GM06990 (cell line): ENCODE measurements around the gene GSTO2.

Experiments
- DNase-seq: peaks from one replicate; pipeline ENCODE4 v3.0.0-alpha.2; 2011; ENCODE audit not compliant: insufficient read length; ENCODE audit errors: extremely low read depth
- H3K27me3 ChIP-seq: replicated peaks from 2 replicates; pipeline ENCODE4 v1.6.0; 2011; ENCODE audit warnings: low read length; ENCODE audit not compliant: control insufficient read depth, insufficient read depth
- H3K36me3 ChIP-seq: 2 replicates; pipeline ENCODE4 v1.5.1; 2011; ENCODE audit warnings: low read length; ENCODE audit not compliant: control insufficient read depth, insufficient read depth
- H3K4me3 ChIP-seq: replicated peaks from 2 replicates; pipeline ENCODE4 v1.5.1; 2011; ENCODE audit warnings: low read depth, mild to moderate bottlenecking, control low read depth, low read length
- CTCF ChIP-seq: IDR thresholded peaks from 2 replicates; pipeline ENCODE4 v1.5.1; 2011; ENCODE audit warnings: low read length, control low read depth, mild to moderate bottlenecking, inconsistent platforms; ENCODE audit not compliant: insufficient read depth, poor library complexity, severe bottlenecking

GSTO2 gene

DNA sequence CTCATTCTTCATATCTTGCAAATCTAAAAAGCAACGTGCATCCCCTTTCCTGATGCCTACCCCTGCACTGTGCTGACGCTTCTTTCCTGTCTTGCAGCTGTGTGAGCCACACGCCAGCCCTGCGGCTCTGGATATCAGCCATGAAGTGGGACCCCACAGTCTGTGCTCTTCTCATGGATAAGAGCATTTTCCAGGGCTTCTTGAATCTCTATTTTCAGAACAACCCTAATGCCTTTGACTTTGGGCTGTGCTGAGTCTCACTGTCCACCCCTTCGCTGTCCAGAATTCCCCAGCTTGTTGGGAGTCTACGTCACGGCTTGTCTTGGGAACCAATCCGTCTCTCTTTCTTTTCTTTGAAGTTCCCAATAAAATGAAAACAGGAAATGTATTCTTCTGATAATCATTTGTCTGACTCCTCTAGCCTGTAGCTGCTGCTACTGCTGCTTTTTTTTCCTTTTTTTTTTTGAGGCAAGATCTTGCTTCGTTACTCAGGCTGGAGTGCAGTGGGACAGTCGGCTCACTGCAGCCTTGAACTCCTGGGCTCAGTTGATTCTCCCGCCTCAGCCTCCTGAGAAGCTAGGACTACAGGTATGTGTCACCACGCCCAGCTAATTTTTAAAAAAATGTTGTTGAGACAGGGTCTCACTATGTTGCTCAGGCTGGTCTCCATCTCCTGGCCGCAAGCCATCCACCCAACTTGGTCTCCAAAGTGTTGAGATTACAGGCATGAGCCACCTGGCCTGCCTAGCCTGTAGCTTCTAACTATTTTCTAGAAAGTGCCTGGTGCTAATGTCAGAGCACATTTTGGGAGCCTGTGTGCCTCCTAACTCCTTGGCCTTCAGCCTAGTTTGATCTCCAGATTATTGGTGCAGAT is 30.3 kb downstream of the GSTO2 start:
- no peak for DNase-seq
- TF ChIP-seq CTCF, result no peak
- H3K4me3 ChIP-seq, result no peak overlapping the region
- H3K36me3 ChIP-seq, result no peaks in the 10 kb centered on the region
- H3K27me3 ChIP-seq, result no peaks in the 10 kb centered on the region; the same call in none of the 2 replicates

- Histone ChIP-seq H3K36me3 (no peaks in the 10 kb centered on the region), H3K27me3 (no peaks in the 10 kb centered on the region; the same call in none of the 2 replicates), H3K4me3 (no peak overlapping the region)
- no peak for TF ChIP-seq CTCF
- no peak for DNase-seq
Measured at GRCh38 chr10:104300002-104300735, 31.2 kb downstream of the GSTO2 start.

- no peak for DNase-seq
Measured at GRCh38 chr10:104300736-104301292, 31.8 kb downstream of the GSTO2 start.

GRCh38 chr10:104301907-104302690 is 33.1 kb downstream of the GSTO2 start:
- no peak overlapping the region for H3K4me3 ChIP-seq
- no peak for TF ChIP-seq CTCF
- H3K36me3 ChIP-seq, result no peaks in the 10 kb centered on the region
- DNase-seq, result no peak
- no peaks in the 10 kb centered on the region; the same call in none of the 2 replicates for H3K27me3 ChIP-seq

More at GRCh38 chr10:104300736-104301292, 31.8 kb downstream of the GSTO2 start:
- Histone ChIP-seq H3K27me3 (no peaks in the 10 kb centered on the region; the same call in none of the 2 replicates), H3K4me3 (no peak overlapping the region), H3K36me3 (no peaks in the 10 kb centered on the region)
- TF ChIP-seq CTCF, result no peak

DNA sequence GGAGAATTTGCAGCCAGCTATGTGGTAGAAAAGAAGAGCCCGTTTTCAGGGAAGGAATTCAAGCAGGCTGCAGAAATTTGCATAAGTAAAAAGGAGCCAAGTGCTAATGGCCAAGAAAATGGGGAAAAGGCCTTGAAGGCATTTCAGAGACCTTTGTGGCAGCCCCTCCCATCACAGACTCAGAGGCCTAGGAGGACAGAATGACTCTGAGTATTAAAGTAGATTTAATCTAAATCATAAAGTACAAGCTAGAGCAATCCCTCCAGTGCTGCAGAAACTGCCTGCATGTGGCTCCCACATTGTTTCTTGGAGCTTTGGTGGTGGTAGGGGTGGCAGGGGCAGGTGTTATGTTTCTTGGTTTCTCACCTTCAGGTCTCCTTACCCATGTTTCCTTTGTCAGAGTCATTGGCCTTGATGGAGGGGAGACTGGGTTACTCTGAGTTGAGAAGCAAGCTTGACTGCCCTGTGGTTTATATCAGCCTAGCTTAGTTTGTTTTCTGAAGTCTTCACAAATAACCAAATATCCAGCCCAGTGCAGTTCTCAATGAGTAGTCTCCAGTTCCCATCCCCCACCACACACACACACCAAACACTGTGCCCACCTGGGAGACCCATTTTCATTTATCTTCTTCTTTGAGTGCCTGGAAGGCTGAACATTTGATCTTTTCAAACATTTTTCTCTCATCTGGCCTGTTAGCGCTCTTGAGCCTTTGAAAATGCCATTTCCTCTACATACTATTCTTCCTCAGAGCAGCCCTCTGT is 34.8 kb downstream of the GSTO2 start:
- no peak for TF ChIP-seq CTCF
- Histone ChIP-seq H3K4me3 (no peak overlapping the region), H3K27me3 (no peaks in the 10 kb centered on the region; the same call in none of the 2 replicates)

More for the DNA sequence above, 34.8 kb downstream of the GSTO2 start:
- no peaks in the 10 kb centered on the region for H3K36me3 ChIP-seq
- no peak for DNase-seq
